ENCODE data around the gene TRIB2.

Gene TRIB2

DNA sequence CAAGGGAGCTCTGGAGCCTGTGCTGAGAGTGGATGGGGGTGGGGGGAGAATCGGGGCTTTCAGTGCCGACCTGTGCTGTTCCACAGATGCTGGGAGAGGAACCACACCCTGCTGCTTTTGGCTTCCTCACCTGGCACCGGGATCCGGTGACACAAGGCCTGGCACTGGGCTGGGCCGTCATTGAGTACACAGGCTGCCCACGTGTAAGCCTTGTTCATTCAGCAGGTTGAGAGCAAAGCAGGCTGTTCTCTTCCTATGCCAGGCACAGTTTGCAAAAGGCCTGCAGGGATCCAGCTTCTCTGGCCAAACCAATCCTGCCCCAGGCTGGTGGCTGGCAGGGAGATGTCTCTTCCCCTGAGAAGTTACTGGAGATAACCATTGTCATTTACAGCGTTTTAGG is 17.1 kb downstream of the TRIB2 start:
- no peak overlapping the region for H3K4me3 ChIP-seq (ENCODE audit: low read depth in 1 of 2, low read length in 2 of 2)
- no peak overlapping the region for H3K27ac ChIP-seq (ENCODE audit: low read depth, low read length)
- H3K27me3 ChIP-seq (ENCODE audit: control insufficient read depth in 1 of 2, insufficient read depth in 2 of 2, low read length in 2 of 2), result no peaks in the 10 kb centered on the region
- H3K9ac ChIP-seq (ENCODE audit: low read length), result no peak overlapping the region
- no peaks in the 10 kb centered on the region for H3K9me3 ChIP-seq (ENCODE audit: low read length)
- H3K4me1 ChIP-seq (ENCODE audit: insufficient read depth, low read length), result peaks cover 52% of the 10 kb centered on the region
- peaks cover 69% of the 10 kb centered on the region for H3K36me3 ChIP-seq (ENCODE audit: insufficient read depth, low read length)

DNA sequence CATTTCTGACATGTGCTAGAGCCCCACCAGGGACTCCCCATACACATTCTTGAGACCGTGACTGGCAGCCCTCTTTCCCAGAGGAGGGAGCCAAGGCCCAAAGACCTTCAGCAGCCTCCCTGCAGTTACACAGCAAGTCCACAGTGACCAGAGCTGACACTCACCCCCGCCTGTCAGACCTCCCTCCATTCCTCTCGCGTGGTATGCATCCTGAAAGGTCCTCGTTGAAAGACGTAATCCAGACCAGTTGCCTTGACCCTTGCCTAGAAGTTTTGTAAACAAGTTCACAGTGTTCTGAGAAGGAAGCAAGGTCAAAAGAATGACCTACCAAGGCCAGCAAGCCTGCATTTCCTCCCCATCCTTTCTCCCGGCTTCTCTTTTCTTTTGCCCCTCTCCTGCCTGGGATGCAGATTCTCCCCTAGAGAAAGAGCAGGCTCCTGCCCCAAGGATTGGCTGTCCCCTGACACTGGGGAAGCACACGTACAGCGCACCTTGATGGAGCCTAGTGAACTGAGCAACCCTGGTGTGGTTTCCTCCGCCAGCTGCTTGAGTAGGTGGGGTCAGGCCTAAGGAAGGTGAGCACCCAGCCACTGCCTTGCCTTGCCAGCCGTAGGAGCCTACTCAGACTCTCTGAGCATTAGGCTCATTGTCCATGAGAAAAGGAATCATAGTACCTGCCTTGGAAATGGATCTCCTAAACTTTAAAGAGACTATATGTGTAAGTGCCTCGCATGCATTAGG is 18.3 kb downstream of the TRIB2 start:
- H3K9ac ChIP-seq (ENCODE audit: low read length), result no peak overlapping the region
- H3K27ac ChIP-seq (ENCODE audit: low read depth, low read length), result peak overlapping the region; percentile 41
- H3K36me3 ChIP-seq (ENCODE audit: insufficient read depth, low read length), result peaks cover 68% of the 10 kb centered on the region
- peaks cover 57% of the 10 kb centered on the region for H3K4me1 ChIP-seq (ENCODE audit: insufficient read depth, low read length)
- no peaks in the 10 kb centered on the region for H3K27me3 ChIP-seq (ENCODE audit: control insufficient read depth in 1 of 2, insufficient read depth in 2 of 2, low read length in 2 of 2)
- no peak overlapping the region for H3K4me3 ChIP-seq (ENCODE audit: low read depth in 1 of 2, low read length in 2 of 2)
- no peaks in the 10 kb centered on the region for H3K9me3 ChIP-seq (ENCODE audit: low read length)

DNA sequence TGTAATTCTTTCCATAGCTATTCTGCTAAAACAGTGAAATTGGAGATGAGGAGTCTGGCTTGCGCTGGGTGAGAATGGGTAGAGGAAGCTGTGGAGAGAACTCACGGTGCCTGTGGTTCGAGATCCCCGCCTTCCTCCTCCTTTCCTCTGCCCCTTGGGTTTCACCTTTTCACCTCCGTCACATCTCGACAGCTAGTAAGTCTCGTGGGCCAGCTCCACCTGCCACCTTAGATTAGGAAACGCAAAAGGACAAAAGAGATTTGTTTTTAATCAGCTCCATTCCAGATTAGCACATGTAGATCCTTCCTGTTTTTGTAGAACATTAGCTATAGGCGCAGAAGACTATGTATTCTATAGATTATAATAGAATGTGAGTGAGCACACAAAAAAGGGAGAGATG is 20.6 kb downstream of the TRIB2 start:
- Histone ChIP-seq H3K36me3 (ENCODE audit: insufficient read depth, low read length) (peaks cover 55% of the 10 kb centered on the region), H3K9me3 (ENCODE audit: low read length) (no peaks in the 10 kb centered on the region), H3K4me1 (ENCODE audit: insufficient read depth, low read length) (peaks cover 69% of the 10 kb centered on the region), H3K9ac (ENCODE audit: low read length) (no peak overlapping the region), H3K27ac (ENCODE audit: low read depth, low read length) (no peak overlapping the region), H3K4me3 (ENCODE audit: low read depth in 1 of 2, low read length in 2 of 2) (no peak overlapping the region), H3K27me3 (ENCODE audit: control insufficient read depth in 1 of 2, insufficient read depth in 2 of 2, low read length in 2 of 2) (no peaks in the 10 kb centered on the region)

DNA sequence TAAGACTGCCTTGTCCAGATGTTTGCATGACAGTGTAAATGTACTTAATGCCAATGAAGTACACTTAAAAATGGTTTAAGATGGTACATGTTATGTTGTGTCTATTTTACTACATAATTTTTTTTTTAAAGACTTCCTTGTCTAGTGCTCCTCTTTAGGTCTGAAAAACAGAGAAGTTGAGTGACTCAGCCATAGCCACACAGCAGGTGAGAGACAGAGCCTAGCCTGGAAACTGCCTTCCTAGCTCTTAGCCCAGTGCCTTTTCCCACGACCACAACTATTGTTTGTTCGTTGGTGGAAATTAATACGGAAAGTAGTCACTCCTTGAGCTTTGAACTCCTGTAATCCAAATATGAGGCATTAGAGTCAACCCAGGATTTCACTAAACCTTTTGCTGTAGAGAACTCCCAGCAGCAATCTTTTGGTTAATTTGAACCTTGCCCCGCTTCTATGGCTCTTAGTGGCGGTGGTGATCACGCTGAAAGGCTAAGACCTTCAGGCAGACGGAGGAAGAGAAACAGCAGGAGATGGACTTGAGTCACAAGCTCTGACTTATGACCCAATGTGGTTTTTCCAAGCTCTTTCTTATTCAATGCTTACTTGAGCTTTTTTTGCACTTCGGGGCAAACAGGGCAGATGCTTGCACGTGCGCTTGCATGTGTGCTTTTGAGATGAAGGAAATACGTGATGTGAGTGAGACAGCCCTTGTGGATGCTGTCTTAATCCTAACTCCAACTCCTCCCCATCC is 21.2 kb downstream of the TRIB2 start:
- Histone ChIP-seq H3K27me3 (ENCODE audit: control insufficient read depth in 1 of 2, insufficient read depth in 2 of 2, low read length in 2 of 2) (no peaks in the 10 kb centered on the region), H3K4me3 (ENCODE audit: low read depth in 1 of 2, low read length in 2 of 2) (no peak overlapping the region), H3K4me1 (ENCODE audit: insufficient read depth, low read length) (peaks cover 63% of the 10 kb centered on the region), H3K36me3 (ENCODE audit: insufficient read depth, low read length) (peaks cover 60% of the 10 kb centered on the region), H3K27ac (ENCODE audit: low read depth, low read length) (no peak overlapping the region), H3K9me3 (ENCODE audit: low read length) (no peaks in the 10 kb centered on the region), H3K9ac (ENCODE audit: low read length) (no peak overlapping the region)

DNA sequence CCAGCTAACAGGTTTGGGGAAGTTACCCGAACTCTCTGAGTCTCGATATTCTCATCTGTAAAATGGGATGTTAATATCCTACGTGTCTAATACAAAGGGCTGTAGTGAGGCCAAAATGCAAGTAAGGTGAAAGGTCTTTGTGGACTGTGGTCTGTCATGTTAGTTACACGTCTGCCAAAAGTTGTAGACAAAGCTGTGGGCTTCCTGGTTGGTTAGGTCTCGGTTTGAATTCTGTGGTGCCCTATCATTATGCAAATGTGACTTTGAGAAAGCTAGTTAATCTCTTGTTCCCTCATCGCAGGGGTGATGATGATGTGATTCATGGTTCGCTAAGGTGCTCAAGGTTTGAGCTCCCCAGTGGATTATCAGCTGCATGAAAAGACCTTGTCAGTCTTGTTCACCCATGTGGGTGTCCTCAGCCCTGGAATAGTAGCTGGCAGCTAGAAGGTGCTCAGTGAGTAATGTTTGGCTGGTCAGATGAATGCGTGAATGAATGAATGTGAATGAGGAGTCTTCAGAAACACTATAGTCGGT is 23.1 kb downstream of the TRIB2 start:
- no peak overlapping the region for H3K9ac ChIP-seq (ENCODE audit: low read length)
- H3K4me3 ChIP-seq (ENCODE audit: low read depth in 1 of 2, low read length in 2 of 2), result no peak overlapping the region
- H3K9me3 ChIP-seq (ENCODE audit: low read length), result no peaks in the 10 kb centered on the region
- peaks cover 44% of the 10 kb centered on the region for H3K4me1 ChIP-seq (ENCODE audit: insufficient read depth, low read length)
- H3K27ac ChIP-seq (ENCODE audit: low read depth, low read length), result peak overlapping the region; percentile 77
- no peaks in the 10 kb centered on the region for H3K27me3 ChIP-seq (ENCODE audit: control insufficient read depth in 1 of 2, insufficient read depth in 2 of 2, low read length in 2 of 2)
- peaks cover 59% of the 10 kb centered on the region for H3K36me3 ChIP-seq (ENCODE audit: insufficient read depth, low read length)

DNA sequence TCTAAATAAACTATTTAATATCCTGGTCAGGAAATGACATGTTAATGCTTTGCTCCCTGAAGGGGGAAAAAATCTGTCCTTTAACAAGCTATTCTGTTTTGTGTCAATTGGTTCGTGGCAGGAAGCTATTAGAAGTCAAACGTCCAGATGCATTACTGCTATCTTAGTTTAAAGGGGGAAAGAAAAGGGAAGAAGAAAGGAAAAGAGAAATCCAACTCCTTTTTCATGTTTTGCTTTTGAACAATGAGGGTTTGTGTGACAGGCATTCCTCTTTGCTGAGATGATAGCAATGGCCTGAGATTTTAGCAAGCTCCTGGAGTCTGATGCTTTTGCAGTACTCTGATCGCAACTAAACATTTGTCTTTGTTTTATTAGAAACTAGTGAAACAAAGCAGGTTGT is 24.6 kb downstream of the TRIB2 start:
- Histone ChIP-seq H3K9ac (ENCODE audit: low read length) (no peak overlapping the region), H3K27ac (ENCODE audit: low read depth, low read length) (peak overlapping the region; percentile 77), H3K4me1 (ENCODE audit: insufficient read depth, low read length) (peaks cover 32% of the 10 kb centered on the region), H3K27me3 (ENCODE audit: control insufficient read depth in 1 of 2, insufficient read depth in 2 of 2, low read length in 2 of 2) (no peaks in the 10 kb centered on the region), H3K4me3 (ENCODE audit: low read depth in 1 of 2, low read length in 2 of 2) (peak overlapping the region in 1 of 2 donors; percentile 1), H3K36me3 (ENCODE audit: insufficient read depth, low read length) (peaks cover 43% of the 10 kb centered on the region), H3K9me3 (ENCODE audit: low read length) (no peaks in the 10 kb centered on the region)

DNA sequence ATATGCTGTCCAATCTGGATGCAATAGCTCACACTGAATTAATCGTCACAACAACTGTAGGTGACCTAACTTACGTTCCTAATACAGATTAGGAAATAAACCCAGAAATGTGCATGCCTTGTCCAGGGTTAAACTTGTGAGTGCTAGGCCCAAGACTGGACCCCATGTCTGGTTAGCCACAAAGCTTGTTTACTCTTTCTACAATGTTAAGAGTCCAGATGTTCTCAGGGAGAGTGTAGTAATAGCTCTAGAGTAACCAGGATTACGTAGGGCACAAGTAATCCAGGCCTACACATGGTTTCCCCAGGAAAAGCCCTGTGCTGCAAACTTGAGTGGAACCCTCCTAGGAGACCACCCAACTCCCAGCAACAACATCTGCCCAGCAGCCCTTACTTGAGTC is 26.2 kb downstream of the TRIB2 start:
- H3K4me3 ChIP-seq (ENCODE audit: low read depth in 1 of 2, low read length in 2 of 2), result no peak overlapping the region
- no peaks in the 10 kb centered on the region for H3K27me3 ChIP-seq (ENCODE audit: control insufficient read depth in 1 of 2, insufficient read depth in 2 of 2, low read length in 2 of 2)
- H3K36me3 ChIP-seq (ENCODE audit: insufficient read depth, low read length), result peaks cover 36% of the 10 kb centered on the region
- H3K9me3 ChIP-seq (ENCODE audit: low read length), result no peaks in the 10 kb centered on the region
- H3K4me1 ChIP-seq (ENCODE audit: insufficient read depth, low read length), result peaks cover 31% of the 10 kb centered on the region
- H3K27ac ChIP-seq (ENCODE audit: low read depth, low read length), result no peak overlapping the region
- H3K9ac ChIP-seq (ENCODE audit: low read length), result no peak overlapping the region

DNA sequence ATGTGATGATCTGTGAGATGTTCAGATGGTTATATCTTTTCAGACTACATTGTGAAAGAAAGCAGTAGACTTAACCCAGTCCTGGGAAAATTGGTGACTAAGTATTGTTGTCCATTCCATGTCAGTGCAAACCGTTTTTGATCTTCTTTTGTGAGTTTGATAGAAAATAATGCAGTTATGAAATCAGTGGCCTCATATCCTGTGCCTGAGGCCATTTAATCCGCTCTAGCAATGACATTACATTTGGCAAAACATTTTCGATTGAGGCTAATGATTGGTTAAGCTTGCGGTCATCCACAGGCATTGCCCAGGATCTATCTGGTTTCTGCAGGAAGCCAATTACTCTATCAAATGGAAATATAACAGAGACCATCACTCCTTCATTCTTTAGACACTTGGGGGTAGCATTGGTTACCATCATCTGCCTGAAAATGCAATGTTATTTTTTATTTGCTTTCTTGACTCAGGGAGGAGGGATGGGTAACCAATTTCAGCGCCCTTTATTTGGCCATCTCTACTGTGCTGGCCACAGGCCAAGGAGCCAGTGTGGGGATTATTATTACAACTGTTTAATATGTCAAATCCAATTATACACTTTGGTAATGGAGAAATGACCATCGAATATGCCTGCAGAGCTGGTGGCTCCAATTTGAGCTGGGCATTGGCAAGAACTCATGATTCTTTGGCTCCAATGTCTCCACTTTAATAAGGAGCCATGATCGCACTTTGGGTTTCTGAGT is 33.6 kb downstream of the TRIB2 start:
- Histone ChIP-seq H3K9me3 (ENCODE audit: low read length) (no peaks in the 10 kb centered on the region), H3K27me3 (ENCODE audit: control insufficient read depth in 1 of 2, insufficient read depth in 2 of 2, low read length in 2 of 2) (no peaks in the 10 kb centered on the region), H3K4me3 (ENCODE audit: low read depth in 1 of 2, low read length in 2 of 2) (no peak overlapping the region), H3K4me1 (ENCODE audit: insufficient read depth, low read length) (no peaks in the 10 kb centered on the region), H3K9ac (ENCODE audit: low read length) (no peak overlapping the region), H3K27ac (ENCODE audit: low read depth, low read length) (no peak overlapping the region), H3K36me3 (ENCODE audit: insufficient read depth, low read length) (no peaks in the 10 kb centered on the region)

DNA sequence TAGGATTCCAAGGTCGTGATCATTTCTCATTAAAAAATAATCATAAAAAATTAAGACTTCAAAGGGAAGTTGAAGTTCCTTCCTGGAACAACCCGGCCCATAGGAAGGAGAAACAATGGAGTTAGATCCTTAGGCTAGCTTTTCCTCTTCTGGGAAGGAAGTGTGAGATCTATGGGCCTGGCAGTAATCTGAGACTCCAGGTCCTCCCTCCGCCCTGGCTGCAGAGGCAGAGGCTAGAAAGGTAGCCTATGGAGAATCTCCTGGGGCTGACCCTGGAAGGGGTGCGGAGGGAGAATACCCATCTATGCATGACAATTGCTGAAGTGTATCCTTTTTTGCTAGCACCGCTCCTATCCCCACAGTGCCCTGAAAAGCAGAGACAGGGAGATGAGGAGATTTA is 37.9 kb downstream of the TRIB2 start:
- Histone ChIP-seq H3K9me3 (ENCODE audit: low read length) (no peaks in the 10 kb centered on the region), H3K27me3 (ENCODE audit: control insufficient read depth in 1 of 2, insufficient read depth in 2 of 2, low read length in 2 of 2) (no peaks in the 10 kb centered on the region), H3K4me3 (ENCODE audit: low read depth in 1 of 2, low read length in 2 of 2) (no peak overlapping the region), H3K4me1 (ENCODE audit: insufficient read depth, low read length) (peaks cover 7% of the 10 kb centered on the region), H3K27ac (ENCODE audit: low read depth, low read length) (no peak overlapping the region), H3K36me3 (ENCODE audit: insufficient read depth, low read length) (no peaks in the 10 kb centered on the region), H3K9ac (ENCODE audit: low read length) (no peak overlapping the region)

DNA sequence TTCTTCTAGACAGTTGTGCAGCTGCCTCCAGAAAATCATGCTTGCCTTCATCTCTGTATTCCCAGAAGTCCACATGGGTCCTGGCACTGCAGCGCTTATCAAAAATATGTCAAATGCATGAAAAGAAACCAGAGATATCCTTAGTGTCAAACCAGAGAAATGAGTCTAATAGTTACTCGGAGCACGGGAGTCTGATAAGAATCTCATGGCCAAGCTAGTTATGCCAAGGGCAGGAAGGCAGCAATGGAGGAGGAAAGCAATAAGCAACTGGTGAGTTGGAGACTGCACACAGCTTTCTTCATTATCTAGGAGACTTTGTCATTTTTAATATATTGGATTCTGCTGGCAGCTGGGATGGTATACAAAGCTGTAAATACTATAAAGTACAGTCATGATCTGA is 38.6 kb downstream of the TRIB2 start:
- Histone ChIP-seq H3K4me3 (ENCODE audit: low read depth in 1 of 2, low read length in 2 of 2) (no peak overlapping the region), H3K27me3 (ENCODE audit: control insufficient read depth in 1 of 2, insufficient read depth in 2 of 2, low read length in 2 of 2) (no peaks in the 10 kb centered on the region), H3K9me3 (ENCODE audit: low read length) (no peaks in the 10 kb centered on the region), H3K4me1 (ENCODE audit: insufficient read depth, low read length) (peaks cover 10% of the 10 kb centered on the region), H3K9ac (ENCODE audit: low read length) (no peak overlapping the region), H3K36me3 (ENCODE audit: insufficient read depth, low read length) (no peaks in the 10 kb centered on the region), H3K27ac (ENCODE audit: low read depth, low read length) (no peak overlapping the region)

DNA sequence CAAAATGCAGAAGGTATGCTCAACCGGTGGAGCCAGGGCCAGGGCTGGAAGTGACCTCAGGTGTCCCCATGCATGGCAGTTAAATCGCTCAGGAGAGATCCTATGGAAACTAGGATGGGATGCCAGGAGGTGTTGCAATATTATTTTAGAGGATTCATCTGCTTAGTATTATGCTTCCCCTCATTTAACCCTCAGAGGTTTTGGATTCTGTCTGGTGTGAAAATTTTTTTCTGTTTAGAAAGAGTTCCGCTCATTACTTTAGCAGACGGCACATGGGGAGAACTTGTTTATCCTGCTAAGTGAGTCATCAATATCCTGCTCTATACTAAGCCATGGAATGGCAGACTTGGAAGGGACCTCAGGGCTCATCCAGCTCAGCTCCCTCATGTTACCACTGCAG is 42.5 kb downstream of the TRIB2 start:
- H3K9ac ChIP-seq (ENCODE audit: low read length), result no peak overlapping the region
- no peaks in the 10 kb centered on the region for H3K27me3 ChIP-seq (ENCODE audit: control insufficient read depth in 1 of 2, insufficient read depth in 2 of 2, low read length in 2 of 2)
- no peak overlapping the region for H3K27ac ChIP-seq (ENCODE audit: low read depth, low read length)
- no peak overlapping the region for H3K4me3 ChIP-seq (ENCODE audit: low read depth in 1 of 2, low read length in 2 of 2)
- no peaks in the 10 kb centered on the region for H3K36me3 ChIP-seq (ENCODE audit: insufficient read depth, low read length)
- H3K9me3 ChIP-seq (ENCODE audit: low read length), result no peaks in the 10 kb centered on the region
- peaks cover 10% of the 10 kb centered on the region for H3K4me1 ChIP-seq (ENCODE audit: insufficient read depth, low read length)

Measured in muscle layer of colon (tissue), 2 donors.